ENCODE results near the gene PARD3.

- TF ChIP-seq POLR2AphosphoS5 (IDR thresholded peaks at IDR 0.05) (no peak), EP300 (IDR thresholded peaks at IDR 0.05) (no peak), POLR2A (IDR thresholded peaks at IDR 0.05; ENCODE audit: low read depth) (no peak)
- TF ChIP-seq, protein P1, sequence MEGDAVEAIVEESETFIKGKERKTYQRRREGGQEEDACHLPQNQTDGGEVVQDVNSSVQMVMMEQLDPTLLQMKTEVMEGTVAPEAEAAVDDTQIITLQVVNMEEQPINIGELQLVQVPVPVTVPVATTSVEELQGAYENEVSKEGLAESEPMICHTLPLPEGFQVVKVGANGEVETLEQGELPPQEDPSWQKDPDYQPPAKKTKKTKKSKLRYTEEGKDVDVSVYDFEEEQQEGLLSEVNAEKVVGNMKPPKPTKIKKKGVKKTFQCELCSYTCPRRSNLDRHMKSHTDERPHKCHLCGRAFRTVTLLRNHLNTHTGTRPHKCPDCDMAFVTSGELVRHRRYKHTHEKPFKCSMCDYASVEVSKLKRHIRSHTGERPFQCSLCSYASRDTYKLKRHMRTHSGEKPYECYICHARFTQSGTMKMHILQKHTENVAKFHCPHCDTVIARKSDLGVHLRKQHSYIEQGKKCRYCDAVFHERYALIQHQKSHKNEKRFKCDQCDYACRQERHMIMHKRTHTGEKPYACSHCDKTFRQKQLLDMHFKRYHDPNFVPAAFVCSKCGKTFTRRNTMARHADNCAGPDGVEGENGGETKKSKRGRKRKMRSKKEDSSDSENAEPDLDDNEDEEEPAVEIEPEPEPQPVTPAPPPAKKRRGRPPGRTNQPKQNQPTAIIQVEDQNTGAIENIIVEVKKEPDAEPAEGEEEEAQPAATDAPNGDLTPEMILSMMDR (IDR thresholded peaks at IDR 0.05): no peak
Measured at GRCh38 chr10:34288634-34289033, 526.5 kb downstream of the PARD3 start.
